Measurements from ENCODE around the gene CRYBA4.

DNA sequence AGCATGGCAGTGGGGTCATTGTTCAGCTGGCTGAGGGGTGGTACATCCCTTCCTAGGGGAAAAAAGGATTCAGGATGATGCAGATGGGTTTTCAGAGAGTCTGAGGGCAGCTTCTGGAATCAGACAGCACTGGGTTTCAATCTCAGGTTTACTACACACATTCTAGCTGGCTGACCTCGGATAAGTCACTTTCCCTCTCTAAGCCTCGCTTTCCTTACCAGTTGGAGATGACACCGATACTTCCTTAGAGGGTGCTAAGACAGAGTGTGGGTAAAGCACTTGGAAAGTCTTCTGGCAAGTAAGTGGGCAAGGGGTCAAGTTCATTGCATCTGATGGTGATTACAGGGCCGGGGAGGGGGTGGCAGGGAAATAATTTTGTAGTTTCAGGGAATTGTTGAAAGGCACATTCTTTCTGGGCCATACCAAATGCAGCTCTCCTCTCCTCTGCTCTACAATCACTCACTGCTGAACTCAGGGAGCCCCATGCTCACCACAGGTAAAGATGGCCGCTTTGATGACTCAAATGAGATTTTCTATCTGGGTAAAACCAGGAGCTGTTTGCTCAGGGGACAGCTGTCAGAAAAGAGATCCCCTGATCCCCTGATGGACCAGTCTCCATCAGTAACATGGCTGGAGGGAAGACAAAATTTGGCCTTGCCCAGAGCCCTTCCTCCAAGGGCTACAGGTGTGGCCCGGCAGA lies 29.1 kb downstream of the CRYBA4 start:
- TF ChIP-seq, protein P1, sequence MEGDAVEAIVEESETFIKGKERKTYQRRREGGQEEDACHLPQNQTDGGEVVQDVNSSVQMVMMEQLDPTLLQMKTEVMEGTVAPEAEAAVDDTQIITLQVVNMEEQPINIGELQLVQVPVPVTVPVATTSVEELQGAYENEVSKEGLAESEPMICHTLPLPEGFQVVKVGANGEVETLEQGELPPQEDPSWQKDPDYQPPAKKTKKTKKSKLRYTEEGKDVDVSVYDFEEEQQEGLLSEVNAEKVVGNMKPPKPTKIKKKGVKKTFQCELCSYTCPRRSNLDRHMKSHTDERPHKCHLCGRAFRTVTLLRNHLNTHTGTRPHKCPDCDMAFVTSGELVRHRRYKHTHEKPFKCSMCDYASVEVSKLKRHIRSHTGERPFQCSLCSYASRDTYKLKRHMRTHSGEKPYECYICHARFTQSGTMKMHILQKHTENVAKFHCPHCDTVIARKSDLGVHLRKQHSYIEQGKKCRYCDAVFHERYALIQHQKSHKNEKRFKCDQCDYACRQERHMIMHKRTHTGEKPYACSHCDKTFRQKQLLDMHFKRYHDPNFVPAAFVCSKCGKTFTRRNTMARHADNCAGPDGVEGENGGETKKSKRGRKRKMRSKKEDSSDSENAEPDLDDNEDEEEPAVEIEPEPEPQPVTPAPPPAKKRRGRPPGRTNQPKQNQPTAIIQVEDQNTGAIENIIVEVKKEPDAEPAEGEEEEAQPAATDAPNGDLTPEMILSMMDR (IDR thresholded peaks at IDR 0.05 in 4 of 5, conservative IDR thresholded peaks at IDR 0.05 in 1 of 5) = no peak
- no peak for TF ChIP-seq POLR2A (IDR thresholded peaks at IDR 0.05)
